ENCODE measurements around the gene PPP2R1B. TPM values are rescaled to one million over a fixed set of nuclear protein-coding genes. Genes with fewer than 3 reads are reported as not detected.
"Not testable (repeated sequence)": the region's sequence is repeated elsewhere in the genome, so short reads cannot be mapped to it uniquely, and the experiment has no call there.

Gene PPP2R1B
- total and polyA plus RNA-seq, 2 donors (not counting 1 experiment from before 2014, with no cell fraction given), result 8.2 to 37.0 TPM

GRCh38 chr11:111785886-111786412 is 19.8 kb upstream of the PPP2R1B start:
- H3K79me2 ChIP-seq (ENCODE audit: control insufficient read depth, insufficient read depth, low read length), result no peaks in the 10 kb centered on the region
- ChIA-PET POLR2A (no interaction called here), CTCF (interaction anchor here (0.6 to 2.7 kb wide), 3 partner anchors 9 to 179 kb away, joined by 3 to 14 read pairs (median 3); no protein-coding TSS in a partner anchor)
- Mint-ChIP-seq H3K4me1 (no peaks in the 10 kb centered on the region), H3K9me3 (ENCODE audit: insufficient read depth) (no peaks in the 10 kb centered on the region), H3K27me3 (no peaks in the 10 kb centered on the region), H3K27ac (no peak overlapping the region), H3K4me3 (no peak overlapping the region)
- no peak for DNase-seq
- H3K4me1 ChIP-seq (ENCODE audit: control insufficient read depth in 2 of 2, insufficient read depth in 2 of 2, low read length in 2 of 2), result no peaks in the 10 kb centered on the region
- H3K27ac ChIP-seq (ENCODE audit: low read length in 2 of 2), result no peak overlapping the region
- H3K9me3 ChIP-seq (ENCODE audit: control extremely low read depth in 1 of 3, control insufficient read depth in 2 of 3, insufficient read depth in 1 of 3, low read length in 2 of 3), result no peaks in the 10 kb centered on the region
- TF ChIP-seq EZH2 (IDR thresholded peaks at IDR 0.05; ENCODE audit: borderline replicate concordance, insufficient read depth, low read depth, low read length, poor library complexity, severe bottlenecking) (no peak), CTCF (IDR thresholded peaks at IDR 0.05) (no peak)
- H3K27me3 ChIP-seq (replicated peaks in 1 of 4; ENCODE audit: control extremely low read depth in 1 of 4, control insufficient read depth in 3 of 4, insufficient read depth in 4 of 4, low read length in 3 of 4), result no peaks in the 10 kb centered on the region
- no peak overlapping the region for H3K9ac ChIP-seq (ENCODE audit: low read length)
- no peak overlapping the region for H3K4me2 ChIP-seq (replicated peaks; ENCODE audit: low read depth, low read length, poor library complexity, severe bottlenecking)
- no peak for ATAC-seq (ENCODE audit: low read depth)
- no peak overlapping the region for H2AFZ ChIP-seq (ENCODE audit: insufficient read depth, low read depth, low read length, poor library complexity, severe bottlenecking)
- peaks cover 7 to 15% of the 10 kb centered on the region in 2 experiments for H3K36me3 ChIP-seq (replicated peaks in 1 of 2; ENCODE audit: control extremely low read depth in 1 of 2, control insufficient read depth in 1 of 2, extremely low read depth in 1 of 2, insufficient read depth in 2 of 2, low read length in 1 of 2)
- intact Hi-C loops (cut with micrococcal nuclease), result no loop called here
- 100% methylated on average over 1 of the region's 2 CpGs for WGBS (ENCODE audit: insufficient coverage)
- no peaks in the 10 kb centered on the region for H4K20me1 ChIP-seq (ENCODE audit: control insufficient read depth, insufficient read depth, low read length, poor library complexity, severe bottlenecking)
- no peak overlapping the region for H3K4me3 ChIP-seq (ENCODE audit: control extremely low read depth in 1 of 5, extremely low read depth in 1 of 5, insufficient read depth in 1 of 5, low read depth in 2 of 5, low read length in 4 of 5)

GRCh38 chr11:111785076-111785475 is 18.9 kb upstream of the PPP2R1B start:
- no peak overlapping the region for H3K27ac ChIP-seq (ENCODE audit: low read length in 2 of 2)
- Mint-ChIP-seq H3K9me3 (ENCODE audit: insufficient read depth) (no peaks in the 10 kb centered on the region), H3K27me3 (no peaks in the 10 kb centered on the region), H3K27ac (no peak overlapping the region), H3K4me3 (no peak overlapping the region), H3K4me1 (no peaks in the 10 kb centered on the region)
- WGBS (ENCODE audit: insufficient coverage), result no CpG with 5 or more reads among the region's 2 CpGs
- no peak for ATAC-seq (ENCODE audit: low read depth)
- POLR2A ChIA-PET, result no interaction called here
- no peaks in the 10 kb centered on the region for H3K9me3 ChIP-seq (ENCODE audit: control extremely low read depth in 1 of 3, control insufficient read depth in 2 of 3, insufficient read depth in 1 of 3, low read length in 2 of 3)
- no peak overlapping the region for H3K4me3 ChIP-seq (ENCODE audit: control extremely low read depth in 1 of 5, extremely low read depth in 1 of 5, insufficient read depth in 1 of 5, low read depth in 2 of 5, low read length in 4 of 5)
- no peak overlapping the region for H3K4me2 ChIP-seq (replicated peaks; ENCODE audit: low read depth, low read length, poor library complexity, severe bottlenecking)
- intact Hi-C loops (cut with micrococcal nuclease), result no loop called here
- H4K20me1 ChIP-seq (ENCODE audit: control insufficient read depth, insufficient read depth, low read length, poor library complexity, severe bottlenecking), result no peaks in the 10 kb centered on the region
- peaks cover 7 to 15% of the 10 kb centered on the region in 2 experiments for H3K36me3 ChIP-seq (replicated peaks in 1 of 2; ENCODE audit: control extremely low read depth in 1 of 2, control insufficient read depth in 1 of 2, extremely low read depth in 1 of 2, insufficient read depth in 2 of 2, low read length in 1 of 2)
- CTCF ChIA-PET, result interaction anchor here (0.7 to 2.7 kb wide), 2 partner anchors 8 to 14 kb away, joined by 3 to 14 read pairs; no protein-coding TSS in a partner anchor
- H2AFZ ChIP-seq (ENCODE audit: insufficient read depth, low read depth, low read length, poor library complexity, severe bottlenecking), result no peak overlapping the region
- H3K79me2 ChIP-seq (ENCODE audit: control insufficient read depth, insufficient read depth, low read length), result no peaks in the 10 kb centered on the region
- H3K27me3 ChIP-seq (replicated peaks in 1 of 4; ENCODE audit: control extremely low read depth in 1 of 4, control insufficient read depth in 3 of 4, insufficient read depth in 4 of 4, low read length in 3 of 4), result no peaks in the 10 kb centered on the region
- no peaks in the 10 kb centered on the region for H3K4me1 ChIP-seq (ENCODE audit: control insufficient read depth in 2 of 2, insufficient read depth in 2 of 2, low read length in 2 of 2)
- DNase-seq, result no peak
- TF ChIP-seq EZH2 (IDR thresholded peaks at IDR 0.05; ENCODE audit: borderline replicate concordance, insufficient read depth, low read depth, low read length, poor library complexity, severe bottlenecking) (no peak), CTCF (IDR thresholded peaks at IDR 0.05) (no peak)
- no peak overlapping the region for H3K9ac ChIP-seq (ENCODE audit: low read length)

- H2AFZ ChIP-seq (ENCODE audit: insufficient read depth, low read depth, low read length, poor library complexity, severe bottlenecking); H3K9me3 Mint-ChIP-seq (ENCODE audit: insufficient read depth); ATAC-seq (ENCODE audit: low read depth); H3K9me3 ChIP-seq (ENCODE audit: control extremely low read depth in 1 of 3, control insufficient read depth in 2 of 3, insufficient read depth in 1 of 3, low read length in 2 of 3); H3K4me3 ChIP-seq (ENCODE audit: control extremely low read depth in 1 of 5, extremely low read depth in 1 of 5, insufficient read depth in 1 of 5, low read depth in 2 of 5, low read length in 4 of 5); H3K27me3 Mint-ChIP-seq; H3K4me1 Mint-ChIP-seq; intact Hi-C loops (cut with micrococcal nuclease); DNase-seq; H3K27me3 ChIP-seq (replicated peaks in 1 of 4; ENCODE audit: control extremely low read depth in 1 of 4, control insufficient read depth in 3 of 4, insufficient read depth in 4 of 4, low read length in 3 of 4); H3K4me1 ChIP-seq (ENCODE audit: control insufficient read depth in 2 of 2, insufficient read depth in 2 of 2, low read length in 2 of 2); H4K20me1 ChIP-seq (ENCODE audit: control insufficient read depth, insufficient read depth, low read length, poor library complexity, severe bottlenecking); H3K9ac ChIP-seq (ENCODE audit: low read length); H3K27ac Mint-ChIP-seq; H3K79me2 ChIP-seq (ENCODE audit: control insufficient read depth, insufficient read depth, low read length); H3K4me3 Mint-ChIP-seq; H3K4me2 ChIP-seq (replicated peaks; ENCODE audit: low read depth, low read length, poor library complexity, severe bottlenecking); POLR2A ChIA-PET; H3K27ac ChIP-seq (ENCODE audit: low read length in 2 of 2): not testable (repeated sequence)
- CTCF ChIA-PET, result interaction anchor here (2.1 kb wide), 1 partner anchor 198 kb away, joined by 5 read pairs; no protein-coding TSS in a partner anchor
- 95% methylated on average over 5 of the region's 10 CpGs for WGBS (ENCODE audit: insufficient coverage)
- peaks cover 7 to 15% of the 10 kb centered on the region in 2 experiments for H3K36me3 ChIP-seq (replicated peaks in 1 of 2; ENCODE audit: control extremely low read depth in 1 of 2, control insufficient read depth in 1 of 2, extremely low read depth in 1 of 2, insufficient read depth in 2 of 2, low read length in 1 of 2)
Measured at GRCh38 chr11:111784311-111784710, 18.1 kb upstream of the PPP2R1B start.
